GM13977 (cell line): ENCODE measurements around the gene IRAK1.

ENCODE experiments used
- DNase-seq: peaks from one replicate; pipeline ENCODE4 v3.0.0; 2012; ENCODE audit warnings: low spot score
- CTCF ChIP-seq: IDR thresholded peaks from 2 replicates; pipeline ENCODE4 v1.5.1; 2012; ENCODE audit warnings: mild to moderate bottlenecking, control low read depth; ENCODE audit not compliant: insufficient read depth; ENCODE audit errors: extremely low read depth, missing control alignments
- in situ Hi-C: fragments of 300-500 bp; cut with MboI; formaldehyde crosslinking; loops from one replicate; pipeline ENCODE4 v1.12.0; 2022; ENCODE audit warnings: low sequenced_read_pairs, low pct_unique_long_range_greater_than_20kb, mixed read lengths, inconsistent platforms; ENCODE audit not compliant: unreplicated experiment

IRAK1 gene

GRCh38 chrX:154011376-154012335 is 8.0 kb downstream of the IRAK1 start:
- in situ Hi-C loops, result no loop called here
- no peak for DNase-seq

GRCh38 chrX:154010330-154011087 is 9.2 kb downstream of the IRAK1 start:
- in situ Hi-C loops, result no loop called here
- DNase-seq, result no peak
- no peak for TF ChIP-seq CTCF

More at GRCh38 chrX:154011376-154012335, 8.0 kb downstream of the IRAK1 start:
- no peak for TF ChIP-seq CTCF

- no peak for TF ChIP-seq CTCF
- DNase-seq, result no peak
- in situ Hi-C loops, result no loop called here
Measured at GRCh38 chrX:154008521-154008920, 11.2 kb downstream of the IRAK1 start.

- DNase-seq, result no peak
- no peak for TF ChIP-seq CTCF
- in situ Hi-C loops, result no loop called here
Measured at GRCh38 chrX:154006947-154007346, 12.8 kb downstream of the IRAK1 start.

GRCh38 chrX:154004315-154004714 is 15.4 kb downstream of the IRAK1 start:
- no peak for TF ChIP-seq CTCF
- DNase-seq, result no peak
- in situ Hi-C loops, result no loop called here

GRCh38 chrX:154002215-154002719 is 17.4 kb downstream of the IRAK1 start:
- DNase-seq, result peak; percentile 39

More at GRCh38 chrX:154002215-154002719, 17.4 kb downstream of the IRAK1 start:
- in situ Hi-C loops, result no loop called here
- TF ChIP-seq CTCF, result no peak
